LNCAP (cell line): ENCODE results near the gene BAIAP2.

Experiments used
- CTCF ChIP-seq: fragments of 450-650 bp; IDR thresholded peaks from 2 replicates; pipeline ENCODE4 v1.5.1; 2017; ENCODE audit warnings: mild to moderate bottlenecking

The BAIAP2 gene

DNA sequence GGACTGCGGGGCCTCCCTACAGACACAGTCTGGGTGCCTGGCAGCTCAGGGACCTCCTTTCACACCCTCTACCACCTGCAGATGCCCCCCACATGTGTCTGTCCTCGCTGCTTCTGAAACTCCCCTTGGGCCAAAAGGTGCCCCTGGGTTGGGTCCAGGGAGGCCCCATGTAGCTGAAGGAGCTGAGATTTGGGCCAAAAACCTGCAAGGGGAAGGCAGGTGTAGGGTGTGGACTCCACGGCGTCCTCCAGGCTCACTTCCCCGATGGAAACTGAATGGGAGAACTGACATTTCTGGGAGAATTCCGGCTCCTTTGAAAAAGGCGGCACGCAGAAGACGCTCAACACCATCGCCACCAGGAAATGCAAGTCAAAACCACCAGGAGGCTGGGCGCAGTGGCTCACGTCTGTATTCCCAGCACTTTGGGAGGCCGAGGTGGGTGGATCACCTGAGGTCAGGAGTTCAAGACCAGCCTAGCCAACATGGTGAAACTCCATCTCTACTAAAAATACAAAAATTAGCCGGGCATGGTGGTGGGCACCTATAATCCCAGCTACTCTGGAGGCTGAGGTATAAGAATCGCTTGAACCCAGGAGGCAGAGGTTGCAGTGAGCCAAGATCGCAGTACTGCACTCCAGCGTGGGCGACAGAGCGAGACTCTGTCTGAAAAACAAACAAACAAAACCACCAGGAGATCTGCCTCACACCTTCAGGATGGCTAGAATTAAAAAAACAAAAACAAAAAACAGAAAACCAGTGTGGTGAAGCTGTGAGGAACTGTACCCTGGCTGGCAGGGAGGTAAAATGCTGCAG is 13.2 kb upstream of the BAIAP2 start:
- no peak for TF ChIP-seq CTCF

DNA sequence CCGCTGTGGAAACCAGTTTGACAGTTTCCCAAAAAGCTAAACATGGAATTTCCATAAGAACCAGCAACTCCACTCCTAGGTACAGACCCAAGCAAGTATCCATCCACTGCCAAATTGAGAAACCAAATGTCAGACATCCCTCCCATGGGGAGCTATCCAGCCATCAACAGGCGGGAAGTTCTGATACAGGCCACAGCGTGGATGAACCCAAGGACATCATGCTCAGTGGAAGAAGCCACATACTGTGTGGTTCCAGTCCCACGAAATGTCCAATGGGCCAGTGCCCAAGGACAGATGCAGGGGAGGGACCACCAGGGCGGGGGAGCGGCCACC is 12.6 kb upstream of the BAIAP2 start:
- TF ChIP-seq CTCF = no peak

DNA sequence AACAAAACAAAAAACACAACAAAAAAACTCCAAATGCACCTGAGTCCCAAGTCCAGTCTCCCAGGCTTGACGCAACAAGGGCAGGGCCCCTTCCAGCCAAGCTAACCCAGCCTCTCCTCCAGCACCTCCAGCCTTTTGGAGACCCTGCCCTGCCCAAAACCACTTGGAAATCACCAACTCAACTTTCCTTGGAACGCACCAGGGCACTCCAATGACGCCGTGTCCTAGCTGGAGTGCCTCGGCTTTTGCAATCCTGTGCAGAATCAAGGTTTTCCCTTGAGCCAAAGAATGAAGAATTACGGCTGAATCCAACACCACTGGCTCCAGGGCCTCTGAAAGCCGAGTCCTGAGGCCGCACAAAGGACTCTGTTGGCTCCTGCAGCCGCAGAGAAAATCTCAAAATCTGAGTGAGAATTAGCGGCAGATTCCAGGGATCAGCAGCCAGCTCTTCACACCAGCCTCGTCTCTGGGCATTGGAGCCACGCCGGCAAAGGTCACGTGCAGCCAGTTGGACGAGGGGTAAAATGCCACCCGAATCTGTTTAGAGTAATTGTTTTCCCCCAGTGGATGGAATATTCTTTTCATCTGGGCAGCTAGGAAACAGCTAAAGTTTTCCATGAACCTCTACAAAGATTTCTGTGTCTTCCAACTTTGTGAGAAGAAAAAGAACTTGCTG is 9.7 kb upstream of the BAIAP2 start:
- TF ChIP-seq CTCF = no peak

- no peak for TF ChIP-seq CTCF
These were observed 9.2 kb upstream of the BAIAP2 start for GRCh38 chr17:81025741-81026129.

DNA sequence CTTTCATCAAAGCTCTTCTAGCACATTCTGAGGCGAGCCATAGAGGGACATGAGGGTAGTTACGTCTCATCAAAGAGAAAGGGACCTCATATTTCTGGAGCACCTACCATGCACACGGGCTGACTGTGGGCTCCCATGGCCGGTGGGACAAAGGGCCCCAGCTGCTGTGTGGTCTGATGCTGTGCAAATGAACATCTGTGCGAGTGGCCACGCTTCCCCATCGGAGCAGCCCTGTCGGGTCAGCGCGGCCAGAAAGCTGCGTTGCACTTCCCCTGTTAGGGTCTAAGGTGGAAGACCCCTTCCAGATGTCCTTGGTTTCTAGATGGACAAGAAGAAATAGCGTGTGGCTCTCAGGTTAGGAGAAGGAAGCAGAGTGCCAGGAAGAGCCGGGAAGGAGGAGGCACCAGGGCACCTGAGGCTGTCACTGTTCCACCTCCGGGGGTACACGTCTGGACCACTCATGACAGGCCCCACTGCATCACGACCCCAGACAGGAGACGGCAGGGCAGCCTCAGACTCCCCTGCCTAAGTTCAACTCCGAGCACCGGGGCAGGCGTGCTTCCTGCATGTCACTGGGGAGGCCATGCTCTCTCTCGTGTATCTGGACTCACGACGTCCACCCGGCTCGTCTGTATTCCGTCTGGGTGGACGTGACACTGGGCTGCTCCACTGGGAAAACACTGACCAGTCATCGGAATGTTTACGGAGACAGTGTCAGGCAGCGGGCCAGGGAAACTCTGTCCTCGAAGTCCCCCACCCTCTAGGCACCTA is 8.5 kb upstream of the BAIAP2 start:
- TF ChIP-seq CTCF = no peak

DNA sequence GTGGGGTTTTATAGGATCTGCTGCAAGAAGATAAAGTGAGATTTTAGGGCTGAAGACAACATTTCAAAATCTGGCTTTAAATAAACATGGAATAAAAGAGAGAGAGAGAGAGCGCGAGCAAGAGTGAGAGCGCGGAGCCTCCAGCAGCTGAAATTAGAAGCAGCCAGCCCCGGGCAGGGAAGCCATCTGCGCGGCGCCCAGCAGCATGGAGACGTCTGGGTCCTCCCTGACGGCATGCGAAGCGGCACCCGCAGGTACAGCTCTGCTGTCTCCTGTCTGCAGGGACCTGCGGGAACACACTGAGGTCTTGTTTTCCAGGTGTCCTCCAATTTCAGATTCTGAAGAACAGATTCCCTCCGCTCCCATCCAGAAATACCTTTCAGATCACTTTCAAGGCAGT is 7.9 kb upstream of the BAIAP2 start:
- no peak for TF ChIP-seq CTCF

GRCh38 chr17:81027591-81028505 is 7.1 kb upstream of the BAIAP2 start:
- TF ChIP-seq CTCF = no peak
